SIG-M5 (cell line): ENCODE data around the gene CLNK.

ENCODE experiments used
- DNase-seq: peaks from one replicate; lab custom pipeline; 2025; lab: John Stamatoyannopoulos, UW

Gene CLNK

DNA sequence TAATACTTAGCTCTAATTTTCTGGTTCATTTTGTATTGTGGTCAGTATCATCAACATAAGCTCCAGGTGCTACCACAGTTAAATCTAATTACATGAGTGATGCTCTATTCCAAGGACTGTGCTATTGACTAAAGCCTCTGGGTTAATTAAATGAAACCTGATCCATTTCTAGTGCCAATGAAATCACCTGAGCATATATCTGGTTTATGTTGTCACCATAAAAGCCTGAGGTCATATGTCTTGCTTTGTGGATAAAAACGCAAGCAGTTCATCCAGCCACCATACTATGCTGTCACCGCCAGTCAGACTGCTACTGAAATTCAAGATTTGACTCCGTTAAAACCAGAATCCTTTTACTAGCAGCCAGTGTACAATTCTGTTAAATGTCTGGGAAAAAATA, 163.1 kb downstream of the CLNK start:
- no peak for DNase-seq

DNA sequence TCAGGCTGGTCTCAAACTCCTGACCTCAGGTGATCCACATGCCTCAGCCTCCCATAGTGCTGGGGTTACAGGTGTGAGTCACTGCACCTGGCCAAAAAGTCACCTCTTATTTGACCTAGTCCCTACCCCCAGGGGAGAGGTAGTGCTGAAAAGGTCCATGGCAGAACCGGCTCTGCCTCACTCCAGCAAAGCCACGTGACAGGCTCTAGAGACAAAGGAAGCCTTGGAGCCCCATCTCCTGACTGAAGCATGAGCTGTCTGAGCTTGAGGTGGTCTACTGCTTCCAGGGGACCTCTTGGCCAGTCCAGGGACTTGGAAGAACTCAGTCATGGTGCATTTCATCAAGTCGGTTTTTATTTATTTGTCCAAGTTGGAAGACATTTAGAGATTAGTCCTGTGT, 174.8 kb downstream of the CLNK start:
- no peak for DNase-seq

DNA sequence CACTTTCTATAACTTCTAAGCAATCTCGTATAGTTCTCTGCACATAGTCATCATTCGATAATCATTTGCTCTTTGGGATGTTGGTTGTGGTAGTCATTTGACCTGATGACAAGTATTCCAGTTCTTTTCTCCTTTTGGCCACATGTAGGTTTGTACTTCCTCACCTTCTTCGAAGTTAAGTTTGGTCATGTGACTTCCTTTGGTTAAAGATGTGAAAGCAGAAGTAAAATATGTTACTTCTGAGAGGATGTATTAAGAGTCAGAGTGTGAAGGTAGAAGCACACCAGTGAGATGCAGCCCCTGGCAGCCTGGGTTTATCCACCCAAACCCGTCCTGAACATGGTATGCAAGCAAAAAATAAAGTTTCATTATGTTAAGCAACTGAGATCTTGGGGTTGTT, 178.5 kb downstream of the CLNK start:
- no peak for DNase-seq

DNA sequence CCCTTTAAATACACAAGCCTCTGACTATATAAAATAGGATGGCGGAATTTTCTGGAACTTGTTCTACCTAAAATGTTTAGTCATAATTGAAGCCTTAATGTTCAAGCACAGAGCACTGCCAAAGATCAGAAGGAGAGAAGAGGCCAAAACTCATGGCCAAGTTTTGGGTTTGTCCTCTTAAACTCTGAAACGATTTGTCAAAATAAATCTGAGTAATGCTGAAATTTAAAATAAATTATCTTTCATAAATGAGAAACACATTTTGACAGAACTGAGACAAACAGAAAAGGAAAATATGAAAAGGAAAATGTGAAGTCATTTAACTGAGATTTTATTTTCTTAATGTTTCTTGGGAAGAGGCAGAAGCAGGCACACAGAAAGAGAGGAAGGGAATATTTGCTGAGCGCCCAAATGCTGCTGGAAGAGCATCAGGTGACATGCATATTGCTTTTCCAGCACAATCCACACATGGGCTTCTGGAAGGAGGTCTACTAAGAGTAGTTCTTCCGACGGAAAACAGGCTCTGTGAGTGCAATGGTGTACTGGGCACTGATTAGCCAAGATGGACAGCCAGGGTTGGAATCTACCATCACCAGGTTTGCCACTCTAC, 179.9 kb downstream of the CLNK start:
- no peak for DNase-seq

GRCh38 chr4:10502717-10503116, 181.9 kb downstream of the CLNK start:
- DNase-seq = no peak

- no peak for DNase-seq
Measured at GRCh38 chr4:10500776-10501175, 183.8 kb downstream of the CLNK start.

DNA sequence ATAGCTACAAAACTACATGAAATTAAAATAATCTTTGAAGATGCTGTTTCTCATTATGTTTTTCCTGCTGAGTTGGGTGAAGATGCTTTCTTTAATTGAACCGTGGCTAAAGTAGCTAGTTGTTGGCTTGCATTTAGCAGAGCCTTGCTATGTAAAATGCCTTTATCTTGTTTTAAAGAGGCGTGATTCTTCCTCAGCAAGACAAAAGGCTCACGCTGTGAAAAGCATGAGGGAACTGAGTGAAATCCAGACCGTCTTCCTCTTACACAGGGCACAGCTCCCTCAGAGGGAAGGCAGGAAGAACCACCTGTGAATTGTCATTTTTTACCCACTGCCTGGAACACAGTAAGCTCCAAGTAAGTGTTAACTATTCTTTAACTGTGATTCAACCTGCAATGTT, 188.4 kb downstream of the CLNK start:
- DNase-seq = no peak

DNA sequence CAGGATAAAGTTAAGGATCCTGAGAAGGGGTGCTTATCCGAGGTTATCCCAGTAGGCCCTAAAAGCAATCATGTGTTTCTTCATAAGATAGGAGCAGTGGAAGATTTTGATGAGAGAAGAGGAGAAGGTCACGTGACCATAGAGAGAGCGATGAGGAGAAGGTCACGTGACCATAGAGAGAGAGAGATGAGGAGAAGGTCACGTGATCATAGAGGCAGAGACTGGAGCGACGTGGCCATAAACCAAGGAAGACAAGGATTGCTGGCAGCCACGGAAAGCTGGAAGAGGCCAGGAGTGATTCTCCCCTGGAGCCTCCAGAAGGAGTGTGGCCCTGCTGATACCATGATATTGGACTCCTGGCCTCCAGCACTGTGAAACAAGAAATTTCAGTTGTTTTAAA, 188.9 kb downstream of the CLNK start:
- DNase-seq = no peak

- DNase-seq = no peak
Measured at GRCh38 chr4:10492464-10492863, 192.1 kb downstream of the CLNK start.

- no peak for DNase-seq
Measured at GRCh38 chr4:10491401-10491800, 193.2 kb downstream of the CLNK start.

GRCh38 chr4:10490996-10491395, 193.6 kb downstream of the CLNK start:
- DNase-seq = no peak

- no peak for DNase-seq
Measured at GRCh38 chr4:10482913-10483312, 201.7 kb downstream of the CLNK start.

DNA sequence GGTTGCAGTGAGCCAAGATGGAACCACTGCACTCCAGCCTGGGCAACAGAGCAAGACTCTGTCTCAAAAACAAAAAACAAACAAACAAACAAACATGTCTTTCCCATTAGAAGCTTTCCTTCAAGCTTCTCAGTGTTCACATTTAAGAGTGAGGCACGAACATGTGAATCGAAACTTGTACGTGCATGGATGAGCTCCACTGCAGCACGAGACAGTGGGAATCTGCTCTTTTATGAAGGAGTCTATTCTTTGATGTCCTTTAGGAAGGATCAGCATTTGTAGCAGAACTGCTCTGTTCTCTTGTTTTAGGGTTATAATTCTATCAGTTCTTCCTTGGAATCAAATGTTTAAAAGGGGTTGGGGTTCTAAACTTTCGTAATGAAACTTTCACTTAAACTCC, 204.0 kb downstream of the CLNK start:
- no peak for DNase-seq

DNA sequence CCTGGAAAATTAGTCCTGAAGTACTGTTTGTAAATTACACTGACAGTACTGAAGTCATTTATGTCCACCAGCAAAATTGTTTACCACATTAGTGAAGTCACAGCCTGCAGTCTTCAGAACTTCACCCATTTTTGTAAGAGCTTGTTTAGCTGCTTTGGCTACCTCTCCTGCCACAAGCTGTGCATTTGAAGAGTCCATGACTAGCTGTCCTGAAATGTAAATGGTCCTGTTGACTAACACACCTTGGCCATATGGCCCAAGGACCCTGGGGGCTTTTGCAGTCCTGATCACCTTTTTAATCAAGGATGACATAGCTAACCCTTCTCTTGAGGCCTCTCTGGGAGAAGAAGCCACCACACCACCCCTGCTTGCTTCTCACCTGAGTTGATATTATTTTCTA, 205.9 kb downstream of the CLNK start:
- no peak for DNase-seq

GRCh38 chr4:10470505-10470904, 214.1 kb downstream of the CLNK start:
- DNase-seq = no peak

GRCh38 chr4:10466161-10466560, 218.4 kb downstream of the CLNK start:
- no peak for DNase-seq

DNA sequence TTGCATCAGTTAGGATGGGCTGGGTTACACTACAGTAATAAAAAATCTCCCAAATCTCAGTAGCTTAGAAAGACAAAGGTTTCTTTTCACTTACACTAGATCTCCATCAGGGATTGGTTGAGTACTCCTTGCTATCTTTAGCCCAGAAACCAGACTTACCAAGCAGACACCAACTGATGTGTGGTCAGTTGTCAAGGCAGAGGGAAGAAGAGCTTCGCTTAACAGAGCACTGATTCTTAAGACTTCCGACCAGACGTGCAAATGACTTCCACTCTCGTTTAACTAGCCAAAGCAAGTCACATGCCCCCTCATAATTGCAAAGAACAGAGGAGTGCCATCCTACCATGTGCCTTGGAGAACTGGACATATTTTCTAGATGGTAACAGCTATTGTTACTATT, 221.7 kb downstream of the CLNK start:
- DNase-seq = no peak

DNA sequence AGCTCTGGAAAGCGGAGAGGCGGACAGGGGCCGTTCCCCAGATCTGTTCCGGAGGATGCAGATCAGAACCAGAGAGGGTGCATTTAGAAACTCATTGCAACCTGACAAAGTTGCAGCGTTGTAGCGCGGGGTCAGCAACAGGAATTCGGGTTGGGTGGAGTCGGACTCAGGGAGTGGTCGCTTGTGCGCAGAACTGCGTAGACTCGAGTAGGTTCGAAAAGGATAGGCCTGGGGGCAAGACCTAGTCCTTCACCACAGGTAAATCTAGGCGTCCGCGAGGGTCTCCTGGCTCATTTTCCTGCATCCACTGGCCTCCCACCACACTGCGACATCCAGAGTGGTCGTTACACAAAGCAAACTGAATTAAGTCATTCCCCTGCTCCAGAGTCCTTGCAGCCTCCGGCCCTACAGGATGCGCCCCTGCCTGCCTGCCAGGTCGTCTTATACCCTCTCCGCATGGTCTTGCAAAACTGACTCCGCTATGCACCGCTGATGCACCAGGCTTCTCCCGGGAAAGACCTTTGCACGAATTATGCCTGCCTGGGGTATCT, 222.6 kb downstream of the CLNK start:
- DNase-seq = no peak

GRCh38 chr4:10461091-10461849, 223.3 kb downstream of the CLNK start:
- DNase-seq = no peak

DNA sequence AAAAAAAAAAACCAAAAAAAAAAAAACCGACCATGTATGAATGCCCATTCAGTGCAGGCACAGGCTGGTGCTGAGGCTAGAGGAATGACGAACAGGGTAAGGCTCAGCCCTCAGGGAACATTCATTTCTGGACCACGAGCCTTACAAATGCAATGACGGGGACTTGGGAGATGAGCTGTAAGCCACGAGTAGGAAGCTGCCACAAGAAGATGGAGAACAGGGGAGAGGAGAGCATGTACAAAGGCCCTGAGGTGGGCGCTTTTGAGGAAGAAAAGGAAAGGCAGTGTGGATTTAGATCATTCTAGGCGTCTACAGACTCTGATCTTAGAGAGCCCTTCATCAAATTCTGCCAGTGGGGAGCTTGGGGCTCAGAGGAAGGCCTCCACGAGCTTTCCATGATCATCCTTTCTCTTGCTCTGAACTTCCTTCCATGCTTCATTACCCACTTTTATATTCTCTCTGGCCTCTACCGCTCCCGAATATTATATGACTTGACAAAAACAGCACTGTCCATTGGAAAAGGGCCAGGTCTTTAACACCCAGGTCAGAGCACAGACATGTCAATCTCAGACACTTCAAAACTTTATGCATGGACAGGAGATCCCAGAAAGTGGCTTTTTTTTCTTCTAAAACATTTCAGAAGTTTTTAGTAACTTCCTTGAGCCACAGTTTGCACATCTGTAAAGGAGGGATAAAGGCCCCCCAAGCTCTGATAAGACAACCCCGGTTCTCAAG, 224.1 kb downstream of the CLNK start:
- DNase-seq = no peak

DNA sequence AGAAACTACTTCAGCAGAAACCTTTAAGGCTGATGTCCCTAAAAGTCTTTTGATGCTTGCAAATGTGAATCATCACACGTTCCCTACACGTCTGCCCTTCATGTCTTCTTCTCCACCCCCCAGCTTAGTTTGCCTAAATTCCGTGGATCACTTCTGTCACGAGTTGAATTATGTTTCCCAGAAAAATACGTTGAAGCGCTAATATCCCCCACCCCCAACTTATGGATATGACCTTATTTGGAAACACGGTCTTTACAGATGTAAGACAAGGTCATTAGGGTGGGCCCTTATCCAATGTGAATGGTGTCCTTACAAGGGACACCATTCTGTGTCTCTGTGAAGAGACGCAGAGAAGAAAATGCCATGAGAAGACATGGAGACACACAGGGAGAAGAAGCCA, 225.3 kb downstream of the CLNK start:
- no peak for DNase-seq

DNA sequence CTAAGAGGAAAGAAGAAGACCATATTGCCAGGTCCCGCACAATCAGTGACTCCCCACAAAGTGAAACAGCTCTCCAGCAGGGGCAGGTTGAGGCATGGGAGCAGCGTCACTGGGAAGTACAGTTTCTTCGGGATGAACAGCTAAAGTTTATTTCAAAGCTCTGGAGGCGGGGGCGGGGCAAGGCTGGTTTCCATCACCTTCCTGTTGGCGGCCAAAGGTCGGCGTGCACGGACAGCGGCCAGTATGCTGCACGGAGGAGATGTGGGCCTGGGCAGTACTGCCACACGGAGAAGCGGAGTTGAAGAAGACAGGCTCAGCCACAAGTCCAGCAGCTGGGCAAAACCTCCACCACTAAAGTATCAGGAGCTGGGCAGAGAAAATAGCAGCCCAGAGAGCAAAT, 226.4 kb downstream of the CLNK start:
- no peak for DNase-seq

DNA sequence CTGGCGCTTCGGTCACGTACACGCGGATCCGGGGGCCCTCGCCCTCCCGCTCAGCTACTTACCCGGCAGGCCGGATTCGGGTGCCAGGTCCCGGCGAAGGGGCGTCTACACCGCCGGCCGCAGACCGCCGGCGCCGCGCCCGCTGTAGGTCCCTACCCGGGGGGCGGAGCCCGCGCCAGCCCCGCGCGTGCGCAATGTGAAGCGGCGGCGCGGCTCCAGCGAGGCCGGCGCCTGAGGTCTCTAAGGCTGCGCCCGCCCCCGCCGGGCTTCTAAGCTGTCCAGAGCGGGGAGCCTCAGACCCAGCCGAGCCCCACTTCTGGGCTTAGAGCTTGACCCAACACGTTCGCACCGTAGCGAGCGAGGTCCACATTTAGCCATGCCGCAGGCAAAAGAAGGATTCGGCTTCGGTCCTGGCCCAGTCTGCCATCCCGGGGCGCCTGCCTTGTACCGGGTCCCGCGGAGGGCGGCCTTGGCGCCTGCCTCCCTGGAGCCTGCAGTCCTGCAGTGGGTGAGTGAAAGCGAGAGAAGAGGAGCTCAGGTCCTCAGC, 227.2 kb downstream of the CLNK start, which contains the start of gene ZNF518B:
ZNF518B (minus strand) TSS at position 172 of the 547 bp plus-strand sequence. CDS start 11,098 bp downstream, outside the sequence.
- no peak for DNase-seq
